GM21515 (cell line): ENCODE measurements around the gene TRIM23.
"Not testable (repeated sequence)": the region's sequence is repeated elsewhere in the genome, so short reads cannot be mapped to it uniquely, and the experiment has no call there.

Experiments
- ATAC-seq: cut with Tn5 transposase; IDR thresholded peaks from one replicate; pipeline ENCODE4 v1.9.1; 2021; ENCODE audit not compliant: unreplicated experiment

TRIM23 gene

GRCh38 chr5:65624025-65624570 lies at the start of gene TRIM23:
TSS of gene TRIM23 (minus strand) at chr5:65624333. CDS start at chr5:65624274, 59 bp downstream.
- ATAC-seq, result peak; percentile 92

DNA sequence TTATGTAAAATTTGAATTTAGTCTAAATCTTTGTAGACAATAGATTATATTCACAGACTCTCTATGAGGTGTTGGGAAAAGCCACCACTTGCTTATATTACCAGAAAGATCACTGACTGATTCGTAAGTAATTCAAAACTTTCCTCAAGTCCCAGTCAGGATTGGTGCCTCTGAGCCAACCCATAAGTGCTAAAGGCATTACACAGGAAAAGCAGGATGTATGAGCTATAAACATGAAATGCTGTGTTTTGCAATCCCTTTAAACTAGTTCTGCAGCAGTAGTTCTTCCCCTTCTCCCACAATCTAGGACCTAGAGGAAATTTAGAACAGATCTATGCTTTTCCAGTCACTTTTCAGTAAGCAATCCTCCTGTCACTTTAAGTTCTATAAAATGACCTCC lies 48.7 kb upstream of the TRIM23 start:
- no peak for ATAC-seq

- no peak for ATAC-seq
Measured at GRCh38 chr5:65668696-65669095, 44.6 kb upstream of the TRIM23 start.

- ATAC-seq, result no peak
Measured at GRCh38 chr5:65663804-65664521, 39.8 kb upstream of the TRIM23 start.

DNA sequence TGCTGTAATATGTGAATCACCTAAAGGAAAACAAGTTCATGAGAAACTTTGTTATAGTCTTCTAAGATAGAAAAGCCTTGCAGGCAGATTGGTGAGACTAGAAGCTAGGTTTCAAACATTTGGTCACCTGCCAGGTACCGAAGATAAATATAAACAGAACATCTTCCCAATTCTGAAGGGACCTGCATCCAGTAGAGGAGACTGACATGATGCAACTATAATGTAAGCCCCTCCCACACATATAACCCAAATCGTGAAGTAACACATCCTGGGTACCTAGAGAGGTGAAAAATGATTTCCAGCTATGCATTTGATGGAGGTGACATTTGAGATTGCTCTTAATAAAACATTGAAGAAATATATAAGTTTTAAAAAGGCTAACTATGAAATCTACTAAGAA lies 30.6 kb upstream of the TRIM23 start:
- ATAC-seq, result no peak

GRCh38 chr5:65651144-65651543 lies 27.0 kb upstream of the TRIM23 start:
- ATAC-seq, result no peak

GRCh38 chr5:65647941-65648340 lies 23.8 kb upstream of the TRIM23 start:
- ATAC-seq, result no peak

- no peak for ATAC-seq
Measured at GRCh38 chr5:65646938-65647337, 22.8 kb upstream of the TRIM23 start.

- no peak for ATAC-seq
Measured at GRCh38 chr5:65640240-65640639, 16.1 kb upstream of the TRIM23 start.

- no peak for ATAC-seq
Measured at GRCh38 chr5:65630981-65631380, 6.8 kb upstream of the TRIM23 start.

GRCh38 chr5:65625743-65626142 lies 1.6 kb upstream of the TRIM23 start:
- ATAC-seq, result no peak

- peak; percentile 67 for ATAC-seq
Measured at GRCh38 chr5:65624571-65625555, 730 bp upstream of the TRIM23 start, which contains the start of the genes SHLD3 and TRAPPC13. TSS of gene SHLD3 (plus strand) at chr5:65625027. CDS start at chr5:65629588, 4,561 bp downstream. TSS of gene TRAPPC13 (plus strand) at chr5:65625027. CDS start at chr5:65625061, 34 bp downstream.

- no peak for ATAC-seq
Measured at GRCh38 chr5:65623482-65623881, 651 bp downstream of the TRIM23 start.

- ATAC-seq, result not testable (repeated sequence)
Measured at GRCh38 chr5:65621961-65622360, 2.2 kb downstream of the TRIM23 start.

- ATAC-seq, result no peak
Measured at GRCh38 chr5:65620021-65620420, 4.1 kb downstream of the TRIM23 start.

- no peak for ATAC-seq
Measured at GRCh38 chr5:65612298-65612907, 11.7 kb downstream of the TRIM23 start.

DNA sequence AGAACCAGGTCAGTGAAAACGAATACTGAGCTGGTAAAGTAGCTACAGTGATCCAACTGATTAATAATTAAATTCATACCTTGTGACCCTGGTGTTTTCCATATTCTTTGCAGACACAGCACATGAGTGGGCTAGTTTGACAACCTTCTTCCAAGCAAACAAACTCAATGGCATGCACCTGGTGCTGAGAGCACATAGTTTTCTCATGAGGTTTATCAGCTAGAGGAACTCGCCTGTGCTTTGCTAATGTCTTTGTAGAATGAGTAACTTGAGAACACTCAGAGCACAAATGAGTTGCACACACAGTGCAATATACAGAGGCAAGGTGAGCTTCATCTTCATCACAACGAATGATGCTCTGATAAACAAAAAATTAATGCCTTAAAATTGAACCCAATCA lies 12.6 kb downstream of the TRIM23 start:
- ATAC-seq, result no peak

DNA sequence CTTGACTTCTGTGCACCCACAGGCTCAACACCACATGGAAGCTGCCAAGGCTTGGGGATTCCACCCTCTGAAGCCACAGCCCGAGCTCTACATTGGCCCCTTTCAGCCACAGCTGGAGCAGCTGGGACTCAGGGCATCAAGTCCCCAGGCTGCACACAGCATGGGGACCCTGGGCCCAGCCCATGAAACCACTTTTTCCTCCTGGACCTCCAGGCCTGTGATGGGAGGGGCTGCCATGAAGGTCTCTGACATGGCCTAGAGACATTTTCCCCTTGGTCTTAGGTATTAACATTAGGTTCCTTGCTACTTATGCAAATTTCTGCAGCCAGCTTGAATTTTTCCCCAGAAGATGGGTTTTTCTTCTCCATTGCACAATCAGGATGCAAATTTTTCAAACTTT lies 22.4 kb downstream of the TRIM23 start:
- ATAC-seq, result not testable (repeated sequence)

DNA sequence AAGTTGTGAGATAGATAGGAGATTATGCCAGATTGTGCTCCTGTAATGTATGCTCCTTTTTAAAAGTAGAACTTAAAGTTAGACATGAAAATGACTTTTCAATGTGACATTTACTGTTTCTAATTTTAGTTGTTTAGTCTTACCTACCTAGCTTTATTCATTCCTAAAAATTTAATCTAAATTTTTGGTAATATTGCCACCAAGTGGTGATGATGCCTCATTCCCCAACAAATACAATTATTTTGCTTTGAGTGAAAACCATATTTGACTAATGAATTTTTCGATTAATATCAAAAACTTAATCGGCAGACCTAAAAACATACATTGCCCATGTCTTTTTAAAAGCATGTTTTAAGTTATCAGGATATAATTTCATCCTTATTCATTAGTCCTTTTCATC lies 35.4 kb downstream of the TRIM23 start:
- no peak for ATAC-seq

GRCh38 chr5:65577141-65577540 lies 47.0 kb downstream of the TRIM23 start:
- ATAC-seq, result no peak

DNA sequence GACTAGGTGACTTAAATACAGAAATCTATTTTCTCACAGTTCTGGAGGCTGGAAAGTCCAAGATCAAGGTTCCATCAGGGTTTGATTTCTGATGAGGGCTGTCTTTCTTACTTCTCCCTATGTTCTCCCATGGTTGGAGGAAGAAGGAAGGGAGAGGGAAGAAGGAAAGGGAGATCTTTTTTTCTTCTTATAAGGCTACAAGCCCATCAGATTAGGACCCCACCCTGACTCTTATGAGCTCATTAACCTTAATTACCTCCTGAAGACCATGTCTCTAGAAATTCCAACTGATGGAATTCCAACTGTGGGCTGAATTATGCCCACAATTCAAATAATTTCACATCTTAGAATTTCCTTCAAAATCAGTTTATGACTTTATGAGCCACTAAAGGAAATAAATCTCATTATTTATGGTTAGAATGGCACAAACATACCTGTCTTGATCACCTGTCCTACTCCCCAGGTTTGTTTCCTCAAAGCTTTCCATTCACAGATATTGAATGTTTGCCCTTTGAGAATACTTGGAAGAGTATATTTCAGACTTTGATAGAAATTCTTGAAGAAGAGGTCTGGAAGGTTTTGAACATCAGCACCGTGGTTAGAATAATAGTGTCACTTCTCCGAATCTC lies 53.4 kb downstream of the TRIM23 start:
- ATAC-seq, result no peak
